Immature natural killer cell (primary cell): ENCODE results near the gene RUNX1. TPM values are rescaled to one million over a fixed set of nuclear protein-coding genes. Genes with fewer than 3 reads are reported as not detected.

Experiments
- DNase-seq, 3 donors: peaks; one replicate each; pipeline ENCODE4 v3.0.0; 2022; ENCODE audit warnings: mixed read lengths in 1 of 3
- H3K27ac Mint-ChIP-seq, 6 donors: one replicate each; pipeline ENCODE4 v1.8.0; 2020; ENCODE audit warnings: mixed read lengths in 6 of 6, mild to moderate bottlenecking in 5 of 6, inconsistent platforms in 4 of 6, moderate library complexity in 3 of 6
- H3K27me3 Mint-ChIP-seq, 3 donors: one replicate each; pipeline ENCODE4 v1.8.0; 2020 to 2021; ENCODE audit warnings: low read depth in 3 of 3, mild to moderate bottlenecking in 3 of 3, mixed read lengths in 3 of 3, moderate library complexity in 3 of 3, inconsistent platforms in 1 of 3
- H3K36me3 Mint-ChIP-seq, 3 donors: one replicate each; pipeline ENCODE4 v1.8.0; 2020; ENCODE audit warnings: mixed read lengths in 3 of 3, inconsistent platforms in 2 of 3, mild to moderate bottlenecking in 2 of 3
- H3K4me1 Mint-ChIP-seq, 2 donors: one replicate each; pipeline ENCODE4 v1.8.0; 2020; ENCODE audit warnings: inconsistent platforms in 2 of 2, mild to moderate bottlenecking in 2 of 2, mixed read lengths in 2 of 2, moderate library complexity in 1 of 2
- H3K4me3 Mint-ChIP-seq, 5 donors: one replicate each; pipeline ENCODE4 v1.8.0; 2020; ENCODE audit warnings: mild to moderate bottlenecking in 5 of 5, mixed read lengths in 5 of 5, inconsistent platforms in 3 of 5, moderate library complexity in 3 of 5
- H3K9me3 Mint-ChIP-seq, 6 donors: one replicate each; pipeline ENCODE4 v1.8.0; 2020; ENCODE audit warnings: mild to moderate bottlenecking in 6 of 6, mixed read lengths in 6 of 6, inconsistent platforms in 4 of 6, moderate library complexity in 3 of 6
- polyA plus RNA-seq, 3 donors: library from polyadenylated mRNA; unstranded; fragments of 300-500 nt; fragmentation: Illumina TruSeq; gene quantifications; one replicate each; pipeline ENCODE4 v1.2.3, GENCODE V29; 2021

The RUNX1 gene
- polyA plus RNA-seq, 3 donors from 2014 or later: 6.2 to 25.2 (median 10.6) TPM

DNA sequence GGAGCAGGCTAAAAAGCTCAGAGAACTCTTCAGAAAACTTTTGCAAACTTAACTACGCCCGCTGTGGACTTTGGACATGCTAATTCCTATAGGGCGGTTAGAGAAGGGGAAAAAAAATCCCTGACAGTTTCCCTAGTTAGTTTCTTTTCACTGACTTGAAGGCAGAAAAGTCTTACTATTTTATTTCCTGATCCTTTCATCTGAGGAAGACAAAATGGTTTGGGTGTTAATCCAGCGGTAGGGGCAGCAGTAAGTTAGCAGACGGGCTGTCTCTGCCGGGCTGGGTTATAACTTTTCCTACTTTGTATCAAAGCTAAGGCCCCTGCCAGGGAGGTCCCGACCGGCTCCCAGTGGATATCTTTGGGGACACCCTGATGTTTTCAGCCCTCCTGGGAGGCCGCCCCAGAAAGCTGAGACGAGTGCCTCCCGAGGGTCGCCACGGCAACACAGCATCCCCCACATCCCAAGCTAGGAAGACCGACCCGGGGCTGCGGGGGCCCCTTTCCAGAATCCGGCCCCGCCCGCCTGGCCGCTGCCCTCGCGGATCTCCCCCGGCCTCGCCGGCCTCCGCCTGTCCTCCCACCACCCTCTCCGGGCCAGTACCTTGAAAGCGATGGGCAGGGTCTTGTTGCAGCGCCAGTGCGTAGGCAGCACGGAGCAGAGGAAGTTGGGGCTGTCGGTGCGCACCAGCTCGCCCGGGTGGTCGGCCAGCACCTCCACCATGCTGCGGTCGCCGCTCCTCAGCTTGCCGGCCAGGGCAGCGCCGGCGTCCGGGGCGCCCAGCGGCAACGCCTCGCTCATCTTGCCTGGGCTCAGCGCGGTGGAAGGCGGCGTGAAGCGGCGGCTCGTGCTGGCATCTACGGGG is 162.6 kb downstream of the RUNX1 start:
- Mint-ChIP-seq H3K27ac (peak overlapping the region; percentile 1 to 99 (median 38)), H3K27me3 (peaks cover 12 to 23% (median 19%) of the 10 kb centered on the region in 3 donors), H3K4me3 (peak overlapping the region; percentile 86 to 98 (median 90)), H3K9me3 (no peaks in the 10 kb centered on the region), H3K36me3 (peaks cover 0 to 3% (median 0%) of the 10 kb centered on the region in 3 donors), H3K4me1 (peaks cover 41 to 72% of the 10 kb centered on the region in 2 donors)
- DNase-seq: peak; percentile 39 to 53 (median 47)

GRCh38 chr21:34885626-34886239 is 163.4 kb downstream of the RUNX1 start:
- H3K36me3 Mint-ChIP-seq: peaks cover 0 to 3% (median 0%) of the 10 kb centered on the region in 3 donors
- H3K27me3 Mint-ChIP-seq: peaks cover 9 to 20% (median 19%) of the 10 kb centered on the region in 3 donors
- DNase-seq: no peak
- H3K4me3 Mint-ChIP-seq: peak overlapping the region; percentile 86 to 98 (median 90)
- H3K27ac Mint-ChIP-seq: peak overlapping the region in 4 of 6 donors; percentile 1 to 85 (median 36)
- peaks cover 38 to 71% of the 10 kb centered on the region in 2 donors for H3K4me1 Mint-ChIP-seq
- no peaks in the 10 kb centered on the region for H3K9me3 Mint-ChIP-seq

DNA sequence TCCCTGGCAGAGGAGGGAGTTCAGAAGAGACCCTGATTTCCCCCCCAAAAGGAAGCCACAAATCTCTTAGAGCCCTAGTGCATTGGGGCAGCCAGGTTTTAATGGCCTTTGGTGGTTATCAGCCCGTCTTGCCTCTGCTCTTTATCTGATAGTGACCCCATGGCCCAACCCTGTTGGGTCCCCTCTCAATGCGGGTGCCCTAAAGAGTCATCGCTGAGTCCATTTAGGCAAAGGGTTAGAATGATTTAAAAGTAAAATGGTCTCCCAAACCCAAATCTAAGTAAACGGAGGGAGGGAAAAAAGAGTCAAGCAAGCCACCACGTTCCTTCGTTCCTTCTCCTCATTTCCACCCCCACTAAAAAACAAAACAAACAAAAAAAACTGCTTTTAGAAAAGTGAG is 164.0 kb downstream of the RUNX1 start:
- Mint-ChIP-seq H3K4me3 (peak overlapping the region in 3 of 5 donors; percentile 53 to 98 (median 95)), H3K27me3 (peaks cover 9 to 23% (median 17%) of the 10 kb centered on the region in 3 donors), H3K4me1 (peaks cover 38 to 72% of the 10 kb centered on the region in 2 donors), H3K9me3 (no peaks in the 10 kb centered on the region), H3K36me3 (peaks cover 0 to 7% (median under 1%) of the 10 kb centered on the region in 3 donors), H3K27ac (peak overlapping the region in 1 of 6 donors; percentile 62)
- no peak for DNase-seq

GRCh38 chr21:34884346-34884929 is 164.7 kb downstream of the RUNX1 start:
- Mint-ChIP-seq H3K27me3 (peaks cover 9 to 23% (median 17%) of the 10 kb centered on the region in 3 donors), H3K4me3 (peak overlapping the region in 1 of 5 donors; percentile 53), H3K36me3 (peaks cover 4 to 14% (median 6%) of the 10 kb centered on the region in 3 donors), H3K4me1 (peaks cover 38 to 78% of the 10 kb centered on the region in 2 donors), H3K27ac (peak overlapping the region in 1 of 6 donors; percentile 21), H3K9me3 (no peaks in the 10 kb centered on the region)
- DNase-seq: no peak

DNA sequence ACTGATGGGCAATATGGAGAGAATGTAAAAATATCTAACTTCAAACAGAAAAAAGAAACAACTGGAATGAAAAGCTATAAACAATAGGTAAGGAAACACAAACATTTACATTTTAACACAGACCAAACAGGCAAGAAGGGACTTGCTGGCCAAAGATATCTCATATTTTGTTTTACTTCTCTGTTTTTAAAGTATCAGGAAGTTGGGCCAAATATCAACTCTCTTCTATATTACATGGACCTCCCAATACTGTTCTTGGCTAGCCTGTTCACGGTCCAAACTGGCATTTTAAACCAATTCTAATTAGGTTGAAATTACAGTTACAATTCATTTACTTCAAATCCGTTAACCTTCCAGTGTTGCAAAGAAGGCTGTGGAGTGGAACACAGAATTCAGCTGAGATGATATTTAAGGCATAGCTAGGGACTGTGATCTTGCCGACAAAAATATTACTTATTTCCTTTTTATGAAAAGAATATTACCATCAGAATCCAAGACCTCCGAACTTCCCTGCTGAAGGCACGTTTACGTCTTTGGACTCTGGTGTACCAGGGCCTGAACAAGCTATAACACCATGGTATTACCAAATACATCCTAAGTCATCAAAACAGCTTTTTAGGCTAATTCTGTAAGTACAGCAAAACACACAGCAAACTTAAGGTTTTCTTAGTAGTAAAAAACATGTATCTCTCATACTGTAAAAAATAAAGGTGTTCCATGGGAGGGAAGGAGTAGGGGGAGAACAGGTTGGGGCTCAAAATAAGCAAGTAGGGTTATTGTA is 165.4 kb downstream of the RUNX1 start:
- H3K4me3 Mint-ChIP-seq: peak overlapping the region in 1 of 5 donors; percentile 53
- H3K9me3 Mint-ChIP-seq: no peaks in the 10 kb centered on the region
- H3K27me3 Mint-ChIP-seq: peaks cover 8 to 21% (median 14%) of the 10 kb centered on the region in 3 donors
- no peak for DNase-seq
- peak overlapping the region in 1 of 6 donors; percentile 70 for H3K27ac Mint-ChIP-seq
- H3K36me3 Mint-ChIP-seq: peaks cover 4 to 20% (median 8%) of the 10 kb centered on the region in 3 donors
- peaks cover 38 to 79% of the 10 kb centered on the region in 2 donors for H3K4me1 Mint-ChIP-seq

DNA sequence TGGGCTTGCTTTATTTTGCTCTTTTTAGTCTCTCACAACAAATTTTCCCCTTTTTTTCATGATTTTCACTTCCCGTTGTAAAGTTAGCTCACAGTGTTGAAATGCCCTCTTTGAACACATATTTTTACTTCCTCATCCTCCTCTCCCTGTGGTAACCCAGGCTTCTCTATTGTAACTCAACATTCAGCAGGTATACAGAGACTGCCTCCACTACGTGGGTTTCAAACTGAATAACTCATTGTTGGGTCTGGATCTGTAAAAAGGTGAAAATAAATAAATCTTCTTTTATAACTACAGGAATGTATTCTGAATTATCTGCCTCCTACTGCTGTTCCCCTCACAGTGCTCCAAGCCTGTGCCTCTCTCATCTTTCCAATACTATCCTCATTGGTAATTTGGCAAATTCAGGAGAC is 166.4 kb downstream of the RUNX1 start:
- Mint-ChIP-seq H3K4me3 (peak overlapping the region in 1 of 5 donors; percentile 6), H3K9me3 (no peaks in the 10 kb centered on the region), H3K4me1 (peaks cover 32 to 72% of the 10 kb centered on the region in 2 donors), H3K27me3 (peaks cover 1 to 14% (median 8%) of the 10 kb centered on the region in 3 donors), H3K27ac (peak overlapping the region in 2 of 6 donors; percentile 19 to 31), H3K36me3 (peaks cover 4 to 26% (median 17%) of the 10 kb centered on the region in 3 donors)
- no peak for DNase-seq

DNA sequence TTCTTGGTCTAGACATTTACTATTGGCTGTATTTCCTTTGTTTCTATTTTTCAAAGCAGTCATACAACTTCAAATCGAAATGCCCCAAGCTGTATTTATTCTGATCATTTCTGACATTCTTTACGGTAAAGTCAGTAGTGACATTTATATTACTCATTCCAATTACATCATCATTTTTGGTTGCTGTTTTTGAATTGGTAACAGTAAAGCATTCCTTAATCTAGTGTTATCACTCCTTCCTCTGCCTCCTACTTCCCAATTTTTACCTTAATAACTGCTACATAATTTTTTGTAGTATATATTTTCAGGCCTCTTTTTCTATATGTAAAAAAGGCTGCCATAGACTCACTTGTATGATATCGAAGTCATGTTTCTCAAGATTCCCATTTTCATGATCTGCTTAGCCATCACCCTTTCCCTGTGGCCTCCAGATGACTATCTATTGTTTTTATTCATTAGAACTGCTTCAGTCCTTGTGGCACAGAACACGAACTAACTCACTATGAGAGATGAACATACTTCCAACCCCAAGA is 167.2 kb downstream of the RUNX1 start:
- Mint-ChIP-seq H3K27me3 (peaks cover 0 to 13% (median 6%) of the 10 kb centered on the region in 3 donors), H3K36me3 (peaks cover 4 to 30% (median 17%) of the 10 kb centered on the region in 3 donors), H3K27ac (peak overlapping the region in 2 of 6 donors; percentile 71 to 79), H3K4me3 (peak overlapping the region in 1 of 5 donors; percentile 54), H3K4me1 (peaks cover 25 to 64% of the 10 kb centered on the region in 2 donors), H3K9me3 (no peaks in the 10 kb centered on the region)
- no peak for DNase-seq

DNA sequence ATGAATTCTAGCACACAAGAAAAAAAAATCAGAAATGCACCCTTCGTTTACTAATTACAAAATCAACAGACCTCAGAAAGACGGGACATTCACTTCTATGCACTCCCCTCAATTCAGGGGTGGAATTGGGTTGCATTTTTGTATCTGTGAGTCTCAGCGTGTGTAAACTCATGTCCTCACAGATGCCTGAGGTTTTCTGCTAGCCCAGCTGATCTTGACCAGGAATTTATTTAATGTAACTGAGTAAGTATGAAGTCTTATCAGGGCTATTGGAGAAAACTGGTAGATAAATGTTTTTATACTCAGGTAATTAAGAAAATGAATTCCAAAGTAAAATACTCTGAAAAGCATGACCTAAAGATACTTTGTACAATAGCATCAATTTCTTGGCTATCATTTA is 167.7 kb downstream of the RUNX1 start:
- peaks cover 25 to 59% of the 10 kb centered on the region in 2 donors for H3K4me1 Mint-ChIP-seq
- H3K9me3 Mint-ChIP-seq: no peaks in the 10 kb centered on the region
- DNase-seq: no peak
- peaks cover 0 to 13% (median 6%) of the 10 kb centered on the region in 3 donors for H3K27me3 Mint-ChIP-seq
- H3K4me3 Mint-ChIP-seq: no peak overlapping the region
- H3K27ac Mint-ChIP-seq: peak overlapping the region in 1 of 6 donors; percentile 66
- peaks cover 4 to 30% (median 17%) of the 10 kb centered on the region in 3 donors for H3K36me3 Mint-ChIP-seq

DNA sequence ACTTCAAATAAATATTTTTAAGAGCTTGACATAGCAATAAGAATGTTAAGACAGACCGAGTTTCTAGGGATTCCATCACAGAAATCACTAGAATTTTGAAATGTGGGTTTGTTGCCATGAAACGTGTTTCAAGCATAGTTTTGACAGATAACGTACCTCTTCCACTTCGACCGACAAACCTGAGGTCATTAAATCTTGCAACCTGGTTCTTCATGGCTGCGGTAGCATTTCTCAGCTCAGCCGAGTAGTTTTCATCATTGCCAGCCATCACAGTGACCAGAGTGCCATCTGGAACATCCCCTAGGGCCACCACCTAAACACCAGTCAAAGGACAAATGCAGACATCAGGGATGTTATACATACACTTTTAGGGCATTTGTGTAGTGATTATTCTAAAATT is 168.7 kb downstream of the RUNX1 start:
- no peaks in the 10 kb centered on the region for H3K9me3 Mint-ChIP-seq
- H3K4me1 Mint-ChIP-seq: peaks cover 16 to 55% of the 10 kb centered on the region in 2 donors
- no peak overlapping the region for H3K27ac Mint-ChIP-seq
- peaks cover 0 to 5% (median 0%) of the 10 kb centered on the region in 3 donors for H3K27me3 Mint-ChIP-seq
- DNase-seq: no peak
- peaks cover 9 to 38% (median 17%) of the 10 kb centered on the region in 3 donors for H3K36me3 Mint-ChIP-seq
- H3K4me3 Mint-ChIP-seq: no peak overlapping the region

- no peak for DNase-seq
- H3K4me3 Mint-ChIP-seq: no peak overlapping the region
- H3K9me3 Mint-ChIP-seq: no peaks in the 10 kb centered on the region
- peaks cover 0 to 3% (median 0%) of the 10 kb centered on the region in 3 donors for H3K27me3 Mint-ChIP-seq
- H3K4me1 Mint-ChIP-seq: peaks cover 13 to 56% of the 10 kb centered on the region in 2 donors
- peaks cover 9 to 40% (median 17%) of the 10 kb centered on the region in 3 donors for H3K36me3 Mint-ChIP-seq
- peak overlapping the region in 1 of 6 donors; percentile 2 for H3K27ac Mint-ChIP-seq
Measured at GRCh38 chr21:34878940-34879339, 170.2 kb downstream of the RUNX1 start.

GRCh38 chr21:34878501-34878900 is 170.6 kb downstream of the RUNX1 start:
- peaks cover 9 to 42% (median 17%) of the 10 kb centered on the region in 3 donors for H3K36me3 Mint-ChIP-seq
- no peaks in the 10 kb centered on the region for H3K9me3 Mint-ChIP-seq
- H3K4me3 Mint-ChIP-seq: no peak overlapping the region
- peaks cover 14 to 54% of the 10 kb centered on the region in 2 donors for H3K4me1 Mint-ChIP-seq
- H3K27ac Mint-ChIP-seq: peak overlapping the region in 1 of 6 donors; percentile 2
- DNase-seq: no peak
- H3K27me3 Mint-ChIP-seq: peaks cover 0 to 3% (median 0%) of the 10 kb centered on the region in 3 donors

GRCh38 chr21:34877485-34878128 is 171.5 kb downstream of the RUNX1 start:
- Mint-ChIP-seq H3K9me3 (no peaks in the 10 kb centered on the region), H3K27ac (peak overlapping the region in 1 of 6 donors; percentile 34), H3K4me1 (peaks cover 10 to 45% of the 10 kb centered on the region in 2 donors), H3K4me3 (no peak overlapping the region), H3K27me3 (peaks cover 0 to 3% (median 0%) of the 10 kb centered on the region in 3 donors), H3K36me3 (peaks cover 9 to 42% (median 17%) of the 10 kb centered on the region in 3 donors)
- no peak for DNase-seq
